ENCODE measurements around the gene RPGRIP1L. TPM values are rescaled to one million over a fixed set of nuclear protein-coding genes. Genes with fewer than 3 reads are reported as not detected.

RPGRIP1L gene
- total RNA-seq, 1 donor from 2014 or later: 10.8 TPM

GRCh38 chr16:53622315-53622714, 81.3 kb downstream of the RPGRIP1L start:
- H3K4me1 Mint-ChIP-seq (ENCODE audit: low read depth): peaks cover 15% of the 10 kb centered on the region

GRCh38 chr16:53620476-53620875, 83.2 kb downstream of the RPGRIP1L start:
- DNase-seq (ENCODE audit: low spot score): no peak
- peaks cover 8% of the 10 kb centered on the region for H3K4me1 Mint-ChIP-seq (ENCODE audit: low read depth)
- TF ChIP-seq CTCF (IDR thresholded peaks at IDR 0.05): no peak
- no peaks in the 10 kb centered on the region for H3K27me3 Mint-ChIP-seq (ENCODE audit: low read depth)
- no peak overlapping the region for H3K27ac Mint-ChIP-seq (ENCODE audit: unreplicated experiment)
- no peak overlapping the region for H3K4me3 Mint-ChIP-seq (ENCODE audit: unreplicated experiment)
- H3K36me3 Mint-ChIP-seq (ENCODE audit: low read depth): no peaks in the 10 kb centered on the region
- H3K9me3 Mint-ChIP-seq (ENCODE audit: low read depth): no peaks in the 10 kb centered on the region

More at GRCh38 chr16:53622315-53622714, 81.3 kb downstream of the RPGRIP1L start:
- Mint-ChIP-seq H3K4me3 (ENCODE audit: unreplicated experiment) (no peak overlapping the region), H3K9me3 (ENCODE audit: low read depth) (no peaks in the 10 kb centered on the region), H3K27me3 (ENCODE audit: low read depth) (no peaks in the 10 kb centered on the region), H3K27ac (ENCODE audit: unreplicated experiment) (no peak overlapping the region), H3K36me3 (ENCODE audit: low read depth) (no peaks in the 10 kb centered on the region)
- no peak for DNase-seq (ENCODE audit: low spot score)
- TF ChIP-seq CTCF (IDR thresholded peaks at IDR 0.05): no peak

GRCh38 chr16:53619235-53619634, 84.4 kb downstream of the RPGRIP1L start:
- Mint-ChIP-seq H3K9me3 (ENCODE audit: low read depth) (no peaks in the 10 kb centered on the region), H3K36me3 (ENCODE audit: low read depth) (peaks cover 3% of the 10 kb centered on the region), H3K27me3 (ENCODE audit: low read depth) (no peaks in the 10 kb centered on the region), H3K4me3 (ENCODE audit: unreplicated experiment) (no peak overlapping the region), H3K4me1 (ENCODE audit: low read depth) (peaks cover 8% of the 10 kb centered on the region), H3K27ac (ENCODE audit: unreplicated experiment) (no peak overlapping the region)
- no peak for TF ChIP-seq CTCF (IDR thresholded peaks at IDR 0.05)
- no peak for DNase-seq (ENCODE audit: low spot score)

GRCh38 chr16:53614346-53614745, 89.3 kb downstream of the RPGRIP1L start:
- Mint-ChIP-seq H3K4me1 (ENCODE audit: low read depth) (peaks cover 8% of the 10 kb centered on the region), H3K27me3 (ENCODE audit: low read depth) (no peaks in the 10 kb centered on the region), H3K27ac (ENCODE audit: unreplicated experiment) (no peak overlapping the region), H3K36me3 (ENCODE audit: low read depth) (peaks cover 8% of the 10 kb centered on the region), H3K9me3 (ENCODE audit: low read depth) (no peaks in the 10 kb centered on the region), H3K4me3 (ENCODE audit: unreplicated experiment) (no peak overlapping the region)
- no peak for TF ChIP-seq CTCF (IDR thresholded peaks at IDR 0.05)
- no peak for DNase-seq (ENCODE audit: low spot score)

GRCh38 chr16:53612003-53612402, 91.7 kb downstream of the RPGRIP1L start:
- Mint-ChIP-seq H3K36me3 (ENCODE audit: low read depth) (peaks cover 10% of the 10 kb centered on the region), H3K27me3 (ENCODE audit: low read depth) (no peaks in the 10 kb centered on the region), H3K27ac (ENCODE audit: unreplicated experiment) (no peak overlapping the region), H3K4me3 (ENCODE audit: unreplicated experiment) (no peak overlapping the region), H3K4me1 (ENCODE audit: low read depth) (peaks cover under 1% of the 10 kb centered on the region), H3K9me3 (ENCODE audit: low read depth) (no peaks in the 10 kb centered on the region)
- no peak for DNase-seq (ENCODE audit: low spot score)
- TF ChIP-seq CTCF (IDR thresholded peaks at IDR 0.05): no peak

All from chondrocyte (in vitro differentiated cells).